ENCODE results near the gene PROM1.

DNA sequence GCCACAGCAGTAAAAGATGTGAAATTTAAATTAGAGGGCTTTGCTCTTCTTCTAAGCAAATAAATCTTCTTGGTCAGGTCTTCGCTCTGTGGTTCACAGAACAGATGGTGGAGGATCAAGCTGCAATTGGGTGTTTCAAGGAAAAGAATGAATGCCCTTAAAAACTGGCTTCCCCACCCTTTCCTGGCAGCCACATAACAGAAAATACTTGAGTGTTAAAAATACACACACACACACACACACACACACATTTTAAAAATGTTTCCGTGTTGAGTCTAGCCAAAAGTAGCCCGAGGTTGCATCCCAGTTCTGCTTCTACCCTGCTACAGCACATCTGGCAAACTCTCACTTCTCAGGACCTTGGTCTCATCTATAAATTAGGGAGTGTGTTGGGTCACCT, 64.2 kb downstream of the PROM1 start:
- no peak for TF ChIP-seq CTCF (conservative IDR thresholded peaks at IDR 0.05; ENCODE audit: low read length)
- TF ChIP-seq EZH2phosphoT487 (IDR thresholded peaks at IDR 0.05; ENCODE audit: borderline replicate concordance, low read depth, low read length), result no peak

Data from OCI-LY7 (cell line).